HG02840 (cell line): ENCODE results near the gene PLP1.
"Not testable (repeated sequence)": the region's sequence is repeated elsewhere in the genome, so short reads cannot be mapped to it uniquely, and the experiment has no call there.

Experiments
- ATAC-seq: cut with Tn5 transposase; IDR thresholded peaks from one replicate; pipeline ENCODE4 v1.9.1; 2021; ENCODE audit warnings: mild to moderate bottlenecking, moderate library complexity, moderate number of reproducible peaks; ENCODE audit not compliant: unreplicated experiment, low FRiP score

PLP1 gene

DNA sequence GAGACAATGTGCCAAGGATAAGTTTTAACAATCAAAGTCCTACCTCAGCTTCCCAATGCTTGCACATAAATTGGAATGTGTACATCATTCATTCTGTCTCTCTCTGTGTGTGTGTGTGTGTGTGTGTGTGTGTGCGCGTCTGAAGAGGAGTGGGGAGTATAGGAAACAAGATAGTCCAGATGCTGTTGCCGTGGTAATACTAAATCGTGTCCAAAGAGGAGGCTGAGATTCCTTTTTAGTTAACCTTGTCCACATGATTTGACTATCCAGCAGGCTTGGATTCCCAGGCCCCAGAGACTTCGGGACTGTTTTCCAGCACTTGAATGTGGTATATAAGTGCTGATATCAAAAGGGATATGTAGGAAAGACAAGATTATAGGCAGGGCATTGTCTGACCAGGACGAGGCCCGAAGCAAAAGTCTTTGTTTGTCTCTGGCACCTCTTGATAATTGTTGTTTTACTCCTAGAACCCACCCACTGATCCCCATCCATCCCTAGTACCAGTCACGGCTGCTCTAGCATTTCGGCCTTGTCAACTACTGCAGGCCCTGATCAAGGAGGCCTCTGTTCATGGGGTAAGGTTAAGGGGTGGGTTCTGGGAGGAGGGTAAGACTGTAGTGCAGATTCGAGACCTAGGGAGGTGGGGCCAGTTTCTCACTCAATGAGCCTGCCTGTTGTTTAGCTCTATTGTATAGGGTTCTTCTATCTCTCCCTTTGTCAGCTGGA, 3.9 kb downstream of the PLP1 start:
- ATAC-seq, result no peak

DNA sequence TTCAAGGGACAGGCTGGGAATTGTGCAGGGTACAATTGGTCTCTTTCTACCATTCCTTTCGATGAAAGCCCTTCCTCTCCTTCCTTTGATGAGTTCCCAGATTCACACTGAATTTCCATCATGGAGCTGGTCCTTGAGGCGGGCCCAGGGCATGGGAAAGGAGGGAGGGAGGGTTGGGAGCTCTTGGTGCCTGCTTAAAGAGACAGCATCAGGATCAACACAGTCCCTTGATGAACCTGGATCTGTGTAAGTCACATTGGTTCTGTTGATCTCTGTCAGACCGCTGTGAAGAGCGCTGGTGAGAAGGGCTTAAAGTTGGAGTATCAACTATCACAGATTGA, 4.4 kb downstream of the PLP1 start:
- ATAC-seq, result no peak

DNA sequence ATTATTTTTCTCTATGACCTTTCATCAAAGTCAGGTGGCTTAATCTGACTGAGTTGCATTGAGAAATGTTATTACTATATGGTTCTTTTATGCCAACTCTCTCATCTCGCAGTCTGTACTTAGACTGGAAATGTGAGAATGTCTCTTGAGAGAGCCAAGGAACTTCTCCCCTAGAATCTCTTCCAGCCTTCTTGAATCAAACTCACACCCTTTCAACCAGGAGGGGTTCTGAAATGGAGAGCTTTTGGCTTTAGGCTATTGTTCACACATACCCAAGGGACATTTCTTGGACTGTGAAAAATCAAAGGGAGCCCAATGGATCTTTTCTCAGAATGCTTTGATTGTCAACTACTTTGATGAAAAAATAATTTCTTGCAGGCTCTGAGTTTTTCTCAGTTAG, 5.1 kb downstream of the PLP1 start:
- no peak for ATAC-seq

DNA sequence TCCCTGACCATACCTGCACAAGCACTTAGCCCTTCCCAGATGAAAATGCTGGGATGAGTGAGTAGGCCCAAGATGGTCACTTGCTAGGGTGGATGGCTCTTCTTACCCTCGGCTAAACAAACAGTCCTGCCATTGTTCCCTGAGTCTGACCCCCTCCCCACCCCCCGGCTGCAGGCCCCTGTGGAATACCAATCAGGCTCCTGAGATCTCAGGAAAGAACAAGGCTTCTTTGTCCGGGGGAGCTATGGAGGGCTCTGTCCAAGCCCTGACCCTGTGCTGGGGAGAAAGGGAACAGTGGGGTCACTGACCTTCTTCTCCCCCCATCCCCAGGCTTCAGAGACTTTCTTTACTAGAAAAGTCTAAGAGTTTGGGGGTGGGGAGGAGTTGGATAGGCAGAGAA, 6.0 kb downstream of the PLP1 start:
- no peak for ATAC-seq

DNA sequence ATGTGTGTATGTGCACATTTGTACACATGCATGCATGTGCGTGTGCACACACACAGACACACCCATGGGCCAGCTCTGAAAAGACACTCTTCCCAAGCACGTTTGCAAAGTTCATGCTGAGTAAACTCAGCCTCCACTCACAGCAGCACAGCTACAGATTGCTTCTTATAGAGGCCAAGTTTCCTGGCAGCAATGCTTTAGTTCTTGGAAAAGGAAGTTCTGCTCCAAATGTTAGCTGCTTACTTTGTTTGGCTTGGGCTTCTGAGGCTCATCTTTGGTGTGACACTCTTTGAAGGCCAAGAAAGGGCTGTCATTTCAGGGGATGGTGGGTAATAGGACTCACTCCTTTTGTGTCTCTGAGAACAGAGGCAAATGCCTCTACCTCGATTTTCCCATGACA, 6.6 kb downstream of the PLP1 start:
- no peak for ATAC-seq

DNA sequence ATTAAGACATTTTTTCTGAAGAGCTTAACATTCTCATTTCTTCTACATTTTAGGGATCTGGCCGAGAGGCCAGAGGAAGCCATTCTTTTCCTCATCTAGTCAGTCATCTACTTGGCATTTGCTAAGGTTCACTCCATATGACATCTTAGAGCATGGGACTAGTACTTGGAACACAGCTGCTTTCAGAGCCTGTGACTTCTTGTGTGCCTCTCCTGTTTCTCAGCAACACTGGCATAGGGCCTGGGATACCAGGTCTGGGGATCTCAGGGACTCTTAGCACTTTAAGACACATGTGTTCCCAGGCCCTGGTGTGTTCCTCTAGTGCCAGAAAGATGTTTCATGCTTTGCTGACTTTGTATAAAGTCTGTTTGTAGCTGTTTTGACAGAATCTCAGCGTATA, 7.3 kb downstream of the PLP1 start:
- ATAC-seq, result no peak

DNA sequence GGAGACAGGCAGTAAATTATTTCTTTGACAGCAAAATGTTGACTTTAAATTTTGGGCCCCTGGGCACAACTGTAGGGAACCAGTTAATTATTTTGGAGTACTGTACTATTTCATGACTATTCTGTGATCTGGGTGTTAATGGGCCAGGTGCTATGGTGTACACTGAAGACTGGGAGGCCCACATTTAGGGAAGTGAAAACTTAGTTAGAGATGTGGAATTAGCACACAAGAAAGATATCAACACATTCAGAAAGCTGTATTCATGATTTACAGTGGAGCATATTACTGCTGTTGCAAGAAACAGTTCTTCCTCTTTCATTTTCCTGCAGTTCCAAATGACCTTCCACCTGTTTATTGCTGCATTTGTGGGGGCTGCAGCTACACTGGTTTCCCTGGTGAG, 12.4 kb downstream of the PLP1 start:
- ATAC-seq, result peak; percentile 85

DNA sequence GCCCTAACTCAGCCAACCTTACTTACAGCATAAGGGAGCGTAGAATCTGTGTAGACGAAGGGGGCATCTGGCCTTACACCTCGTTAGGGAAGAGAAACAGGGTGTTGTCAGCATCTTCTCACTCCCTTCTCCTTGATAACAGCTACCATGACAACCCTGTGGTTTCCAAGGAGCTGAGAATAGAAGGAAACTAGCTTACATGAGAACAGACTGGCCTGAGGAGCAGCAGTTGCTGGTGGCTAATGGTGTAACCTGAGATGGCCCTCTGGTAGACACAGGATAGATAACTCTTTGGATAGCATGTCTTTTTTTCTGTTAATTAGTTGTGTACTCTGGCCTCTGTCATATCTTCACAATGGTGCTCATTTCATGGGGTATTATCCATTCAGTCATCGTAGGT, 14.6 kb downstream of the PLP1 start:
- ATAC-seq, result no peak

DNA sequence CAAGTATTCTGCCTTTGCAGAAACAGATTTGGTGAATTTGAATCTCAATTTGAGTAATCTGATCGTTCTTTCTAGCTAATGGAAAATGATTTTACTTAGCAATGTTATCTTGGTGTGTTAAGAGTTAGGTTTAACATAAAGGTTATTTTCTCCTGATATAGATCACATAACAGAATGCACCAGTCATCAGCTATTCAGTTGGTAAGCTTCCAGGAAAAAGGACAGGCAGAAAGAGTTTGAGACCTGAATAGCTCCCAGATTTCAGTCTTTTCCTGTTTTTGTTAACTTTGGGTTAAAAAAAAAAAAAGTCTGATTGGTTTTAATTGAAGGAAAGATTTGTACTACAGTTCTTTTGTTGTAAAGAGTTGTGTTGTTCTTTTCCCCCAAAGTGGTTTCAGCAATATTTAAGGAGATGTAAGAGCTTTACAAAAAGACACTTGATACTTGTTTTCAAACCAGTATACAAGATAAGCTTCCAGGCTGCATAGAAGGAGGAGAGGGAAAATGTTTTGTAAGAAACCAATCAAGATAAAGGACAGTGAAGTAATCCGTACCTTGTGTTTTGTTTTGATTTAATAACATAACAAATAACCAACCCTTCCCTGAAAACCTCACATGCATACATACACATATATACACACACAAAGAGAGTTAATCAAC, 15.3 kb downstream of the PLP1 start:
- no peak for ATAC-seq

DNA sequence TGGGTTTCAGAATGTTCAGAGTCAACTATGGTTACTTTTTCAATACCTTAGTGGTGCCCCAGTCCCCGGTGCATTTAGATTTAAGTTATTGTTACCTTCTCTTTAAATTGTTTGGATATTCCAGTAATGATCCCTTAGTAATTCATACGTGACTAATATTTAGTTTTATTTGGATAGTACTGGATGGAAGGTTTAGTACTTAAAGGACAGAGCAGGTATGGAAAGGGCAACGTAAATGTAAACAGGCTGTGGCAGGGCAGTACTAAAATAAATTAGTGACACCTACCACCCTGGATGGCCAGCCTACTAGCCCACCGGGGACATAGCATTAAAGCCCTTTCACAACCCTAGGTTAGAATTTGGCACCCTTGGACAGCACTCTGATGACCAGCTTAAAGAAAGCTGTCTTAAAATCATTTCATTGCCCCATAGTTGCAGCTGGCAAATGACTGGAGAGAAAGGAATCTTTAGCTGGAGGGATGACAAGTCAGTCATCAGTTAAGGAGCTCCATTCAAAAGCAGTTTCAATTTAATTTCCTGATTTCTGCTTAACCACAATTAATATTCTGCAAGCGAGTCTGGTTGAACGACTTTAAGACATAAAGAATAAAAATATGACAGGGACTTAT, 16.4 kb downstream of the PLP1 start:
- ATAC-seq, result no peak

DNA sequence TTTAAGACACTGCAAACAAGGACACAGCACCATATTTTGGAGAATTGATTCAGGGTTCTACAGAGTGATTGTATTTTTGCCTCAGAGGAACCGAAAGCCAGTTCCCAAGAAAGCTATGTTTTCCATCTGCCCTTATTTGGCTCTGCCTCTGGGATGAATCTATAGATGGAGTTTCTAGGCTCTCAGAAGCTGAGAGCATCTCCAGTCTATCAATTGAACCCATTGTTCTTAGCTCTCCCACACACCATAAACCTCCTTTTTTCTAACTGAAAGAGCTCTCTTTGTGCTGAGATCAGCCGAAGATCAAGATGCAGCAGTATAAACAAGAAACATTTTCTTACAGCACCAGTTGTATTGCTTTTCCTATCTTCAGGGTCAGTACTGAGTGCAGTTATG, 16.9 kb downstream of the PLP1 start:
- ATAC-seq, result no peak

DNA sequence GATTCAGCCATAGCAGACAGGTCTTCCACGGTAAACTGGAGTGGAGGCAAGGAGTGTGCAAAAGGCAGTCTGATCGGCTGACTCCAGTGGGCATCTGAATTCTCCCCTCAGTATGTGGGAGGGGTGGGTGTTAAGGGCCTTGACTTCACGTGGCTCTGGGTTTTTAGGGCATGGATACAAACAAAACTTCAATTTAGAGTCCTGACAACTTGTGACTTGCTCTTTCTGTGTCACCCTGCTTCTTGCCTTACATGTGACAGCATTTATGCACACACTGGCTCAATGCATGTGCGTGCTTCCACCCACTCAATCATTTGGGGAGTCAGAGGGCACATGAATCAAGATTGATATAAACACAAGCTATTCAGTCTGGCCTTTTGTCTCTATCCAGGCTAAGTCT, 17.5 kb downstream of the PLP1 start:
- ATAC-seq, result no peak

DNA sequence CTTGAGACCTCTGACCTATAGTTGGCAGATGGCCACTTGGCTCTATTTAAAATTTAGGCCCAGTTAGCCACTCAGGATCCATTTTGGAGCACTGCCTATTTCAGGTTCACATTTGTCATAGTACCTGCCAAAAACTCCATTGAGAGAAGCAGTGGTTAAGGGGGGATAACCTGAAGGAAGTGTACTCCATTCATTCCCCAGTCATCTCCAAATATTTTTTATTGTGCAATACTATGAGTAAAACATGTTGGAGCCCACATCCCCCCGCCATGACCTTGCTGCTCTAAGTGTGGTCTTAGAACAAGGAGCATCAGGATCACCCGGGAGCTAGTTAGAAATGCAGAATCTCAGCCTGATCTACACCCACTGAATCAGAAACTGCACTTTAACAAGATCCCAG, 21.1 kb downstream of the PLP1 start:
- no peak for ATAC-seq

DNA sequence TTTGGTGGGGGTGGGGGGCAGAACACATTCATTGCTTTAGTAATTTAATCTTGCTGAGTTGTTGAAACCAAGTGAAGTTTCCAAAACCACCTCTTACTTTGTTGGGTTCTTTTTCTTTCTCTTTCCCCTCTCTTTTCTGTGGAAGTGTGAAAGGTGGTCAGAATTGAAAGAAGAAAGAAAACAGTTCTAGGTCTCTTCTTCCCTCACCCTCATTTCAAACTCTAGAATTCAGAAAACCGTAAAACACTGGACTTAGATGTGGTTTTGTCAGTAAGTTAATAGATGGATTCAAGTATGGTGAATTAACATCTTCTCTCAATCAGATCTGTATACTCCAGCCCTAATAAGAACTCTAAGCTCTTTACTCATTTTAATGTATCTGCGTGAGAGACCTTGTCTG, 23.7 kb downstream of the PLP1 start:
- no peak for ATAC-seq

DNA sequence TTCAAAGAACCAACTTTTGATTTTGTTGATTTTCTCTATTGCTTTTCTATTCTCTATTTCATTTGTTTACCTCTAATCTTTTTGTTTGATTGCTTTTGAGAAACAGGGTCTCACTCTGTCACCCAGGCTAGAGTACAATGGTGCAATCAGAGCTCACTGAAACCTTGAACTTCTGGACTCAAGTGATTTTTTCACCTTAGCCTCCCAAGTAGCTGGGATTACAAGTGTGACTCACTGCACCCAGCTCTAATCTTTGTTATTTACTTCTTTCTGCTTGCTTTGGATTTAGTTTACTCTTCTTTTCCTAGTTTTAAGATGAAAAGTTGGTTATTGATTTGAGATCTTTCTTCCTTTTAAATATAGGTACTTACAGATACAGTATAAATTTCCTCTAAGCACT, 29.2 kb downstream of the PLP1 start:
- no peak for ATAC-seq

DNA sequence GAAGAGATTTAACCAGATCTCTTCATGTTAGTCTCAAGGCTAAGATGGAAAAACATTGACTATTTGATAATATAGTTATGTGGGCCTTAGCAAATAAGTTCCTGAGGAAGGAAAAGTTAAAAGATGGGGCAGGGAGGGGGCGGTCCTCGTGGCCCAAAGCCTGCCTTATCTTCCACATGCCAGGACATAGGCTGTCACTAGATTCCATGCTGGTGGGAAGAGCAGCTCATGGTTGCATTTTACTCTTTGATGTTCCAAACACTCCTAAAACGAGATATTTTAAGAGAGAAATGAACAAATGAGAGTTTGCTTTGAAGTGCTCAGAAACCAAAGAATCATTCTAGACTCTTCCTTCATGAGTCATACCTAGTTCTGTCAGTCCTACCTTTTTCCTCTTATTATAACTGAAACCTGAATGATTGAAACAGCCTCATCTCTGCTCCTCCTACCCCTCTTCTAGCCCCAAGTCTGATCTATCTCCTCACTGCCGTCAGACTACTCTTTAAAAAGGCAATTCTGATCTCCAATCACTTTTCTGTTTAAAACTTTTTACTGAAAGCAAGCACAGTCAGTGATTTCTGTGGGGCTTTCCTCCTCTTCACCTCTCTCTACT, 30.3 kb downstream of the PLP1 start:
- no peak for ATAC-seq

DNA sequence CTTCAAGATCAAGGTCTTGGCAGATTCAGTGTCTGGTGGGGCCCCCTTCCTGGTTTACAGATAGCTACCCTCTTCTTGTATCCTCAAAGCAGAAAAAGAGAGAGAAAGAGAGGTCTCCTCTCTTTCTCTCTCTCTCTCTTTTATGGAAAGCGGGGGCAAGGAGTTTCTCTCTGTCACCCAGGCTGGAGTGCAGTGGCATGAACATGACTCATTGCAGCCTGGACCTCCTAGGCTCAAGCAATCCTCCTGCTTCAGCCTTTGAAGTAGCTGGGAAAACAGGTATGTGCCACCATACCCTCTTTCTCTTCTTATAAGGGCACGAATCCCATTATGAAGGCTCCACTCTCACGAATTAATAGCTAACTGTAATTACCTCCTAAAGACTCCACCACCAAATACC, 35.2 kb downstream of the PLP1 start:
- no peak for ATAC-seq

DNA sequence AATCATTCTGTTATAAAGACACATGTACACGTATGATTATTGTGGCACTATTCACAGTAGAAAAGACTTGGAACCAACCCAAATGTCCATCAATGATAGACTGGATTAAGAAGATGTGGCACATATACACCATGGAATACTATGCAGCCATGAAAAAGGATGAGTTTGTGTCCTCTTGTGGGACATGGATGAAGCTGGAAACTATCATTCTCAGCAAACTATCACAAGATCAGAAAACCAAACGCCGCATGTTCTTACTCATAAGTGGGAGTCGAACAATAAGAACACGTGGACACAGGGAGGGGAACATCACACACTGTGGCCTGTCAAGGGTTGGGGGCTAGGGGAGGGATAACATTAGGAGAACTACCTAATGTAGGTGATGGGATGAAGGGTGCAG, 40.5 kb downstream of the PLP1 start:
- not testable (repeated sequence) for ATAC-seq

DNA sequence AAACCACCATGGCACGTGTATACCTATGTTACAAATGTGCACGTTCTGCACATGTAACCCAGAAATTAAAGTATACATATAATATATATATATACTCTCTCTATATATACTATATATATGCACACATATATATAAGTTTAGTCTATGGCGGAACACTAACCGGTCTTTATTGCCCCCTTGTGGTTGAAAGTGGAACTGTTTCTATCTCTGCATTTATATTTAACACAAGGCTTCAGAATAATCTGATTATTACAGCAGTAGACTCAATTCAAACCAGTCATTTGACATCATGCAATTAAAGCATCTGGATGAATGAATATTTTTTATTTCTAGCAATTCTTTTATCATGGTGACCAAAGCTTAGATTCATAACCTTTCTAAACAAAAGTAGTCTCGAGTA, 40.9 kb downstream of the PLP1 start:
- no peak for ATAC-seq

DNA sequence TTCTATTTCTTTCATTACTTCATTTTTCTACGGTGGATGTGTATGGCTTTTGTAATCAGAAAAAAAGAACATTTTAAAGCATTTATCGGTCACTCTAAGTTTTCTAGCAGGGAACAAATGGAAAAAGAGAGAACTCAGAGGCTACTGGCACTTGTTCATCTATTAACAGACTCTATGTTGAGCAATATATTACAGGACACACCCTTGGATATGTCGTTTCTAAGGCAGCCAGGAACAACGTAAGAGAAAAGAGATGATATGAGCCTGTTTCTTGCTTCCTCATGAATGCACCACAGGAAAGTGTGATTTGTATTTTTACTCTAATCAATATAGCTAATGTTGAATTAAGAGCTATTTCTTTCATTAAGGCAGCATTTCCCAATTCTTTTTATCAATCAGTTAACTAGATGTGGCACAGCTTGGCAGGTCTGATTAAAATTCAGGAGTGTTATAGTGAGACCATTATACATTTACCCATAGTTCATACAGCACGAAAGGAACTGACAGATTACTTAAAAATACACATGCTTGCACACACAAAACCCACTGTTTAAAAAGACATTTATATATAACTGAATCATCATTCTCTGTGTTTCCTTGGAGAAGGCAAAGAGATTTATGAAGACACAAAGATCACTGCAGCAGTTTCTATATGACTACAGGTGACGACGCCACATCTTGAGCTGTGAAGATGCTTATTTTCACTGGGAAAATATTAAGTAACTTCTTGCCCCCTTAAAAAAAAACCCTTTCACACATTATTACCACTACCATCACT, 42.4 kb downstream of the PLP1 start:
- ATAC-seq, result no peak

DNA sequence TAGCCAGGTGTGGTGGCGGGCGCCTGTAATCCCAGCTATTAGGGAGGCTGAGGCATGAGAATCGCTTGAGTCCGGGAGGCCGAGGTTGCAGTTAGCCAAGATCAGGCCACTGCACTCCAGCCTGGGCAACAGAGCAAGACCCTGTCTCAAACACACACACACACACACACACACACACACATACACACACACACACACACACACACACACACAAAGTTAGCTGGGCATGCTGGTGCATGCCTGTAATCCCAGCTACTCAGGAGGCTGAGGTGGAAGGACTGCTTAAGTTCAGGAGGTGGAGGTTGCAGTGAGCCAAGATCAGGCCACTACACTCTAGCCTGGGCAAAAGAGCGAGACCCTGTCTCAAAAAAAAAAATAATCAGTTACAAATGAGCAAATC, 44.2 kb downstream of the PLP1 start:
- ATAC-seq, result not testable (repeated sequence)
